Measurements from ENCODE around the gene RET.

RET gene

GRCh38 chr10:43076876-43077420 is at the start of gene RET:
Gene RET, plus strand, starts transcription at chr10:43077069. Its CDS starts 190 bp downstream, at chr10:43077259.
- DNase-seq (ENCODE audit: low read depth in 2 of 2), result no peak

- no peak for DNase-seq (ENCODE audit: low read depth in 2 of 2)
Measured at GRCh38 chr10:43027331-43027955, 49.4 kb upstream of the RET start.

DNA sequence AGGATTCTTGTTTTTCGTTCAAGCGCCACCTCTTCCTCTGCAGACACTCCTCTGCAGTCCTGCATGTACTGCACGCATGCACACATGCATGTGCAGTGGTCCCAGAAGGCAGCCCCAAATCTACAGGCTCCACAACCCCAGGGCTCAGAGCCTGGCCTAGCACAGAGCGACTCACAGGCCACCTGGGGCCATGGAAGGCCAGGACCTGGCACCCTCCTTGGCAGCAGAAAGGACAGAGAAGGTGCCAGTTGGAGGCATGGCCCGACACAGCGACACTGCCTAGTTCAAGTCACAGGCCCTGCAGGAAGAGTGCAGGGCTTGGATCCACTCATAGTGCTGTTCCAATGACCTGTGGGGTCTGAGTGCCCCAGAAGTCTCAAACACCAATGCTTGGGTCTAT is 48.7 kb upstream of the RET start:
- DNase-seq (ENCODE audit: low read depth in 2 of 2), result no peak

GRCh38 chr10:43029043-43029442 is 47.8 kb upstream of the RET start:
- no peak for DNase-seq (ENCODE audit: low read depth in 2 of 2)

GRCh38 chr10:43032613-43033012 is 44.3 kb upstream of the RET start:
- DNase-seq (ENCODE audit: low read depth in 2 of 2), result no peak

- DNase-seq (ENCODE audit: low read depth in 2 of 2), result no peak
Measured at GRCh38 chr10:43035800-43036199, 41.1 kb upstream of the RET start.

DNA sequence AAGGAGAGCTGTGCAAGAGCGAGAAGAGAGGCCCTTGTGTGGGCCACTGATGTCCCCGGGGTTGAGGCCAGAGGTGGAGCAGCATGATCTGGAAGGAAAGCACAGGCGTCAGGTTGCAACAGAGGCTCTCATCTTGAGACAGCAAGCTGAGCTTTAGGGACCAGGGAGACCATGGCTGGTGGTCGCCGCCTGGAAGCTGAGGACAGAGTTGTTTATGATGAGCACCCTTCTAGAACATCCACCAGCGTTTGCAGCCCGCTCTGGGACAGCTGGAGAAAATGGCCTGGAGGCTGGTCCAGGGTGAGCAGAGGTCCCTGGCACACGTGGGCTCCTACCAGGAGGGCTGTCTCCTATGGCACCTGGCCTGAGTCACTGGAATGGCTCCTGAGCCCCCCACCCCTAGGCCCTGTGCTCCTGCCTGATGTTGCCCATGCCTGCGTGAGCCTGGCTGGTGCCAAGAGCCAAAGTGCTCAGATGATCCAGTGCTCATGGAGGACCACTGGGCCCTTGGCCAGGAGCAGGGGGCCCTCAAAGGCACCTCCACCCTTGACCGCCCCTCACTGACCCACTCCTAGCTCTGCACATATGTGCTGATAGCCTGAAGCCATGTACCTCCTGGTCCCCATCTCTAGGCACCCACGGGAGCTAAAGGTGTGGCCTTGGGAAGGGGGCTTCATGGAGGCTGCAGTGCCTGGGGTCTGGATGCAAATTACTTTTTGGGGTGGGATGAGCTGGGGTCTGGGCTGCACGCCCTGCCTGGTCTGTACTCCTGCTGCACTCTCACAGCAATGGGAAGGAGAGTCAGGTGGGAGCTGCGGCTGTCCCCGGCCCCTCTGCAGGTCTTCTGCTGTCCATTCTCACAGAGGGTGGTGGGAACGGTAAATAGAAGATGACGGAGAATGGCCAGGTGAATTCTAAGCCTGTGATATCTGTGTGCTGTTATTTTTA is 40.1 kb upstream of the RET start:
- no peak for DNase-seq (ENCODE audit: low read depth in 2 of 2)

GRCh38 chr10:43037440-43037839 is 39.4 kb upstream of the RET start:
- no peak for DNase-seq (ENCODE audit: low read depth in 2 of 2)

DNA sequence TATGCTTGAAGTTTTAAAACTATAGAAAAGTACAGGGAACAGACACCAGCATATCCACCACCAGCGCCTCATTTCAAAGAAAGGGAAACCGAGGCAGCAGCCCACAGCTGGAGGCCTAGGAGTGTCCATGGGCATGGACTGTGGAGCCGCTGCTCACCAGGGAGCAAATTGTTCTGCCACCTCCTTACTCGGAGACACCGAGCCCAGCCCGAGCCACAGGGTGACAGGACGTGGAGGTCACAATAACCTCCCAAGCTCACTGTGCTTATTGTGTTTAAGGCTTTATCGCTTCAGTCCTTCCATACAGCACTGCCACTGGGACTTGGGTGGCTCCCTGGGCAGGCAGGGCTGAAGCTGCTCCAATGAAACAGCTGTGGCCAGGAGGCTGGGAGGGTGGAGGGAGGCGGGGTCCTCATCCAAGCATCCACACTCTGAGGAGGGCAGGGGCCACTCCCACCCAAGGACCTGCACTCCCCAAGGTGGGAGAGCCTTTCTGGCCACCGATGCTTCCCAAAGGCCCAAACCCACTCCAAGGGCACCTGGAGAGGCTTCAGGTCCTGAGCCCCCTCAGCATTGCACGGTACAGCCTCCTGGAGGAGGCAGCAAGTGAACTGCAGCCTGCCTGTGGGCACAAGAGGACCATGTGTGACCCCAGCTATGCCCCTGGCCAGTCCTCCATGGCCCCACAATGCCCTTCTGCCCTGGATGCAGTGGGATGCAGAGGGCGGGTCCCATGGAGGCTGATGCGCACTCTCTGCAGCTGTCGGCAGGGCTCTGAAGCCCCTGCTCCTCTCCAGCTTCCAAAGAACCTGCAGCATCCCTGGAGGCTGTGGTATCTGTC is 38.7 kb upstream of the RET start:
- no peak for DNase-seq (ENCODE audit: low read depth in 2 of 2)

DNA sequence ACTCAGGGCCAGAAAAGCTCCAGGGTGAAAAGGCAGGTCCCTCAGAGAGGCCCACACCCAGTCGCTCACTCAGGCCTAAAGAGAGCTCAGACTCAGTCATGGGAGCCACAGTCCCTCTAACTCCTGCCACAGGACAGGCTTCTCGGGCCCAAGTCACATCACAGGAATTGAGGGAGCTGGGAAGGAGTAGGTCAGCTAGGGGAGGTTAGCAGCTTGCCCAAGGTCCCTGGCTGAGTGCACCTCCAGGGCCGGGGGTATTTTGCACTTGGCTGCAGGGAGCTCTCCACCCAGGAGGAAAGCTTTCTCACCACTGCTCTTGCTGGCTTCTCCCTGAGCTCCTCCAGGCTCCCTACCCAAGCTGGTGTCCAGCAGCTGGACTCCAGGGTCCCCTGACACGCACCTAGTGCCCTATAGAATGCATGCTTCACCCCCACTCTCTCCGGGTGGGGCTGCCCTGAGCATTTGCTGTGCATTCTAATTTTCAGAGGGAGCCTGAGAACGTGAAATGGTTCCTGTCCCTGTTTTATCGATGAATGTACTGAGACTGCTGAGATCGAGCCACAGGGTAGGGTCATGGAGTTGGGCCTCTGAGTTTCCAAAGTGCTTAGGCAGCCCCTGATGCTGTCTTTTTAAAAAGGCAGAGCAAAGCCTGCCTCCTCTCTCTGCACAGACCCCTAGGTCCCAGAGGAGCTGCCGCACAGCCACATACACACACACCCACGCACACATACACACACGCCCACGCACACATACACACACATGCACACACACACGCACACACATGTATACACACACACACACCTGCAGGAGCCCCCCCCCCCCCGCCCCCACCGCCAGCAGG is 37.9 kb upstream of the RET start:
- no peak for DNase-seq (ENCODE audit: low read depth in 2 of 2)

DNA sequence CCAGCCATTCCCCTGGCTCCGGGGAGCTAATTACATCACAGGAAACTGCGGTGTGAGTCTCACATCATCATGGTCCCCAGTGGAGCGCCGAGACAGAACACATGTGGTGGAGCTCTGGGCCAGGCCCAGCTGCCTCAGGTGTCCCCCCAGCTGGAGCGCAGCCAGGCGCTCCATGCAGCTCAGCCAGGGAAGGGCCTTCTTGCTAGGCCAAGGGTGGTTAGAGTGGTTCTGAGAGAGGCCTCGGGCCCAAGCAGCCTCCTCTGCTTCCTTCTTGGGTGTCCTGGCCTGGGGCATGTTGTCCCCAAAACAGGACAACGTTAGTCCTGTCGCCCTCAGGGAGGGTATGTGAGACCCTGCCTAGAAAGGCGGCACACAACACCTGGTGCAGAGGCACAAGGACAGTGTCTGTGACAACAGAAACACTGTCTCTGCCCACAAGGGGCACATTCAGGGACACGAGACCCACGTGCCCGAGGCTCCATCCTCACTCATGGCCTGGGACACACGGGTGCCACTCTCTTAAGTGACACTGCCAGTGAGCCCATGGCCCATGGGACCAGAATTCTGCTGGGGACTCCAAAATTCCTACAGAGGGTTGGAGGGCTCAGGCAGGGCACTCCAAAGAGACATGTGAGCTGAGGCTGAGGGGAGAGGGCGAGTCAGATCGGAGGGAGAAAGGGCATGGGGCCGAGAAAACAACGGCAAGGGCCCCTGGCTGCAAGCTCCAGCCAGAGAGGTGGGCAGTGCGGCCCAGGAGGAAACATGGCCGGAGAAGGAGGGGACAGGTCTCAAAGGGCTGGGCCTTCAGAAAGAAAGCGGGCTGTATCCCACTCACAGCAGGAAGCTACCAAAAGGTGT is 37.0 kb upstream of the RET start:
- DNase-seq (ENCODE audit: low read depth in 2 of 2), result no peak

DNA sequence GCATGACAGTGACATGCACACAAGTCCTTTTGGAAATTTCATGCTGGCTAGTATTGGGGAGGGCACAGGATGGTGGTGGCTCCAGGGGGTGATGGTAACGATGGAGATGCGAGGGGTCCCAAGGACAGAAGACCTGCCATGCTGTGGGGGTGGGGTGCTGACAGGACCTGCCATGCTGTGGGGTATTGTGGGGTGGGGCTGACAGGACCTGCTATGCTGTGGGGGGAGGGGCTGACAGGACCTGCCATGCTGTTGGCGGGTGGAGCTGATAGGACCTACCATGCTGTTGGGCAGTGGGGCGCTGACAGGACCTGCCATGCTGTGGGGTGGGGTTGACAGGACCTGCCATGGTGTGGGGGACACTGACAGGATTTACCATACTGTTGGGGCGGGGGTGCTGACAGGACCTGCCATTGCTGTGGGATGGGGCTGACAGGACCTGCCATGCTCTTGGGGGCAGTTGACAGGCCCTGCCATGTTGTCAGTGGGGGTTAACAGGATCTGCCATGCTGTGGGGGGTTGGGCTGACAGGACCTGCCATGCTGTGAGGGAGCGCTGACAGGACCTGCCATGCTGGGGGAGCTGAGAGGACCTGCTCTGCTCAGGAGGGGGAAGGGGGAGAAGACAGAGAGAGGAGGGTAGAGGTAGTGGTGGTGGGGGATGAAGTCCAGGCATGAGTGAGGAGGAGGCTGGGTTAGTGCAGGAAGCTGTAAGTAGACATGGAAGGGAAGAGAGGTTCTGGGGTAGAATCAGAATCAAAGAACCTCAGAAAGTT is 36.2 kb upstream of the RET start:
- DNase-seq (ENCODE audit: low read depth in 2 of 2), result no peak

GRCh38 chr10:43041422-43042342 is 35.2 kb upstream of the RET start:
- no peak for DNase-seq (ENCODE audit: low read depth in 2 of 2)

- DNase-seq (ENCODE audit: low read depth in 2 of 2), result no peak
Measured at GRCh38 chr10:43042503-43043341, 34.1 kb upstream of the RET start.

- no peak for DNase-seq (ENCODE audit: low read depth in 2 of 2)
Measured at GRCh38 chr10:43043342-43043772, 33.5 kb upstream of the RET start.

DNA sequence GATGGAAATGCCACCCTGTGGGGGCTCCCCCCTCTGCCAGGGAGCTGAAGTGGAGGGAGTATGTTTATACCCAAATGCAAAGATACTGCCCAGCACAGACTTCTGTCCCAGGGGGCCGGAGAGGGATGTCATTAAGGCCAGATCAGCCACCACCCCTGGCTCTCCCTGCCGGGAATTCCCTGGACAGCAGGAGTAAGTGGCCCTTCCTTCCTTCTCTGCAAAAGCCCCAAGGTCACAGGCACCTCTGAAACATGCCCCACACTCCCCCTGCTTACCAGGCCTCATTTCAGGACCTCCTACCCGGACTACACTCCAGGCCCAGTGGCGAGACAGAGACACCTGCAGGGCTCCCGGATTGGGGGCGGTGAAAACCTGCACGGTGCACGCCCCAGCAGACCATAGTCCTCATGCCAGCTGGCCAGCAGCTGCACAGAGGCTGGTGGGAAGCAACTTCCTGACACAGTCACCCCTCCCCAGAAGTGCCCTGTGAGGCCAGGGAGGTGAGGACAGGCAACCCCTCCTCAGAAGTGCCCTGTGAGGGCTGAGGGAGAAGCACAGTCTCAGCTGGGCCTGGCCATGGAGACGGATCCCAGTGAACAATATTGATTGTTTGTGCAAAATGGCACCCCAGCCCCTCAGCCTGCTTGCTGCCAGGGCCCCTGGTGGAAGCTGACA is 33.0 kb upstream of the RET start:
- no peak for DNase-seq (ENCODE audit: low read depth in 2 of 2)
